ENCODE results near the gene C11orf97. TPM values are rescaled to one million over a fixed set of nuclear protein-coding genes. Genes with fewer than 3 reads are reported as not detected.

C11orf97 gene
- polyA plus RNA-seq, 3 donors: 0.16 to 0.42 (median 0.33) TPM

GRCh38 chr11:94524341-94524740, 12.1 kb downstream of the C11orf97 start:
- no peak for DNase-seq

- DNase-seq: peak; percentile 82
These were observed 13.5 kb downstream of the C11orf97 start for GRCh38 chr11:94525546-94526324.

GRCh38 chr11:94526645-94527438, 14.6 kb downstream of the C11orf97 start:
- DNase-seq: no peak

GRCh38 chr11:94528551-94528950, 16.3 kb downstream of the C11orf97 start:
- no peak for DNase-seq

GRCh38 chr11:94532211-94532610, 19.9 kb downstream of the C11orf97 start:
- DNase-seq: no peak

GRCh38 chr11:94533206-94533605, 20.9 kb downstream of the C11orf97 start:
- no peak for DNase-seq

GRCh38 chr11:94533696-94534630, 21.7 kb downstream of the C11orf97 start:
- DNase-seq: no peak

- DNase-seq: no peak
These were observed 24.1 kb downstream of the C11orf97 start for GRCh38 chr11:94536386-94536785.

GRCh38 chr11:94537031-94537600, 24.9 kb downstream of the C11orf97 start:
- no peak for DNase-seq

- no peak for DNase-seq
These were observed 27.2 kb downstream of the C11orf97 start for GRCh38 chr11:94539420-94539819.

GRCh38 chr11:94543695-94544645, 31.7 kb downstream of the C11orf97 start, which contains the start of gene FUT4:
Gene FUT4 (plus strand): TSS chr11:94543921. CDS start chr11:94544134, 213 bp downstream.
- DNase-seq: peak; percentile 84

GRCh38 chr11:94544646-94545263, 32.5 kb downstream of the C11orf97 start:
- DNase-seq: no peak

GRCh38 chr11:94545264-94546161, 33.3 kb downstream of the C11orf97 start:
- DNase-seq: no peak

GRCh38 chr11:94546162-94546470, 33.9 kb downstream of the C11orf97 start:
- no peak for DNase-seq

- no peak for DNase-seq
These were observed 34.6 kb downstream of the C11orf97 start for GRCh38 chr11:94546886-94547285.

- DNase-seq: no peak
These were observed 36.9 kb downstream of the C11orf97 start for GRCh38 chr11:94549146-94549545.

GRCh38 chr11:94550513-94550912, 38.3 kb downstream of the C11orf97 start:
- DNase-seq: no peak

- no peak for DNase-seq
These were observed 41.7 kb downstream of the C11orf97 start for GRCh38 chr11:94553938-94554337.

All from renal pelvis (tissue), 4 donors.